Stimulated activated CD8-positive, alpha-beta memory T cell treated with anti-CD3 and anti-CD28 coated beads, Interleukin-4, amount 100 ng/mL, for 4 hours (primary cell): ENCODE results near the gene TMIGD3.
"Not testable (repeated sequence)": the region's sequence is repeated elsewhere in the genome, so short reads cannot be mapped to it uniquely, and the experiment has no call there.

Experiments
- DNase-seq, 2 donors: peaks; one replicate each; pipeline ENCODE4 v3.0.0-alpha.2; 2020; ENCODE audit warnings: low read depth in 2 of 2, low spot score in 1 of 2

Gene TMIGD3

DNA sequence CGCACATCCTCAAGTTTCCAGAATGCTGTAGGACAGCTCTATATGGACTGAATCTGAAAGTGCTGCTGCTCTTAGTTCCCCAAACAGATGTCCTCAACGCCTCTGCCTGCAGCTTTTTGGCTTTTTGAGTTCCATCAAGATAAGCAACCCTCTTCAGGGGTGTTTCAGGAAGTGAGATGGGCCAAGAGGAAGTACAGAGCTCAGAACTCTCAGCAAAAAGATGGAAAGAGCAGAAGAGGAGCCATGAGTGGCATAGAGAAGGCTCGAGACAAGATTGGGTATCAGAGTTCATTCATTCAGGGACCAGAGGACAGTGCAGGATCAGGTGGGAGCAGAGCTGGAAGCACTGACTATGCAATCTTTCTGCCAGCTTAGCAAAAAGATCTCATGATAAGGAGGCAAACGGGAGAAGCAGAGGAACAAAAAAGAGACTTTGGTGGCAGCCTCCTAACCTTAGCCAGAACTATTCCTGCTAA lies at the start of gene TMIGD3, which contains the start of gene ADORA3:
TSS of gene TMIGD3 (minus strand) at position 49 of the 476 bp plus-strand sequence. CDS start 279 bp downstream, outside the sequence.
TSS of gene ADORA3 (minus strand) at position 49 of the 476 bp plus-strand sequence. CDS start 279 bp downstream, outside the sequence.
- no peak for DNase-seq

DNA sequence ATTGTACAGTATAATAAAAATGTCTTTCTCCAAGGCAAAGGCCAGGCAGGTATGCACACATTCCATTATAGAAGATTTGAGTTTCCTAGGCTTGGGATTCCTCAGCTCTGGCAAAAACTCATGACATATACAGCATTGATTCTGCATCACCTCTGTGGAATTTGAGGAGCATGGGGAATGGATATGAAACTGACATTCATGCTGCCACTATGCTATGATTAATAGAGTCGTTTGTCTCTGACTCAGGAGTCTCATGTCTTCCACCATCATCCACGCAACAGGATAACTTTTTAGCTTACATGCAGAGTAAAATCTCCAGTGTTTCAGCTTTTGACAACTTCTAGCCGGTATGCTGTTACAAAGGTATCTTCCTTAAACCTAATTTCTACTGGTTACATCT lies 49.8 kb upstream of the TMIGD3 start:
- no peak for DNase-seq

- DNase-seq = no peak
Observed at GRCh38 chr1:111552587-111552986, 49.2 kb upstream of the TMIGD3 start.

DNA sequence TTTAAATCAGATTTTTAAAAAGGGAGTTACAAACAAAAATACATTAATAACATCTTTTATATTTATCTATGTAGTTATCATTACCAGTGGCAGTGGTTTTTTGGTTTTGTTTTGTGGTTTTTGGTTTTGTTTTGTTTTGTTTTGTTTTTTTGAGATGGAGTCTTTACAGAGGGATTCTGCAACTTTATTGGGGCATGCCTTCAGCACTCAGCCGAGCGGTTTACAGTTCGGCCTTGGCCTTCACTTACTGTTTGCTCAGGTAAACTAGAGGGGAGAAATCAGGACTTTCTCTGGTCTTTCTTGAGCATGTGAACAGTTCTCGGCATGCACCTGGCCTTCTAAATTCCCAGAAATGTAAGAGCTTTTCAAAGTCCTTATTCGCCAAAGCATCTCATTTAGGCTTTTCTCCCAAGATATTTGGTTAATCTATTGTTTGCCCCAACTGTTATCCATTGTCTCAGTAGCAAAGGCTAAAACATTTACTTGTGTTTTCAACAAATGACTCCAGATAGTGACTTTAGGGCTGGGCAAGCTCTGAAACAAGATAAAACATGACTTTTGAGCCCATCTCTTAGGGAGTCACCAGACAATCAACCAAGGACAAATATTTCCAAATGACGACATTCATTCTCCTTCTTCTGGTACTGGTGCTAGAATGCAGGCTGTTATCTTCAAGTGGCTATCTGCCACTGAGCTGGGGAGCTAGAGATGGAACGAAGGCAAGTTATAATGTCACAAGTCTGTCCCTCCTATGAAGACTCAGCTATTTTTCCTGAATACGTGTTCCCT lies 48.4 kb upstream of the TMIGD3 start:
- no peak for DNase-seq

GRCh38 chr1:111547786-111548185 lies 44.4 kb upstream of the TMIGD3 start:
- DNase-seq = not testable (repeated sequence)

DNA sequence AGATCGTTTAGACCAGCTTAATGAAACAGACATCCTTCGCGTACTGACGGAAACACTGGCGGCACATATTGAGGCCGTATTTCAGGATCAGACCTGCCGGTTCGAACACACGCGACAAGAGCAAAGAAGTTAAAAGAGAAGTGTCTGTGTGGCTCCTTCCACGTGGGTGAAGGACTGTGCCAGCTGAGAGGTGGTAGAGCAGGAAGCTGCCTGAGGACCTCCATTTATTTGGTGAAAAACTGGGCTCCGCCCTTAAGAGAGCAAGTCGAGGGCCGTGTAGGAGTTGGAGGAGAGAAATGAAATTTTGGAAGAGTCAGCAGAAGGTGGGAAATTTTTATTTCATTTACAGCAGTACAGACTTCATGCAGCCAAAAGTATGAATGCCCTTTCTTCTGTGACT lies 38.8 kb upstream of the TMIGD3 start:
- no peak for DNase-seq

DNA sequence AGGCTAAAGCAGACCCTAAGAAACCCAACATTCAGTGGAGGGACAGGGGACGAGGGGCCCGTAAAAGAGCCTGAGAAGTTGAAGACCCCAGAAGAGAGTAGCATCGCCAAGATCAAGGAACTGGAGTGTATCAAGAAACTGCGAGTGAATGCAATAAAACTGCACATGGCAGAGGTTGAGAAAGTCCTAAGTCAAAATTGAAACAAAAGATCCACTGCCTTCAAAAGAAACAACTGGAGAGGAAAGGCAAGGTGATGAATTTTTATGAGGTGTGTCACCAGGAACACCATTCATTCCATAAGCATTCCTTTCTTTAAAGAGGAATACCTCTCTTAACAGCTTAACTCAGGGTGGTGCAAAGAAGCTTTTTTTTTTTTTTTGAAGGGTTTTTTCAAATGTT lies 38.3 kb upstream of the TMIGD3 start:
- no peak for DNase-seq

GRCh38 chr1:111540928-111541327 lies 37.5 kb upstream of the TMIGD3 start:
- no peak for DNase-seq

DNA sequence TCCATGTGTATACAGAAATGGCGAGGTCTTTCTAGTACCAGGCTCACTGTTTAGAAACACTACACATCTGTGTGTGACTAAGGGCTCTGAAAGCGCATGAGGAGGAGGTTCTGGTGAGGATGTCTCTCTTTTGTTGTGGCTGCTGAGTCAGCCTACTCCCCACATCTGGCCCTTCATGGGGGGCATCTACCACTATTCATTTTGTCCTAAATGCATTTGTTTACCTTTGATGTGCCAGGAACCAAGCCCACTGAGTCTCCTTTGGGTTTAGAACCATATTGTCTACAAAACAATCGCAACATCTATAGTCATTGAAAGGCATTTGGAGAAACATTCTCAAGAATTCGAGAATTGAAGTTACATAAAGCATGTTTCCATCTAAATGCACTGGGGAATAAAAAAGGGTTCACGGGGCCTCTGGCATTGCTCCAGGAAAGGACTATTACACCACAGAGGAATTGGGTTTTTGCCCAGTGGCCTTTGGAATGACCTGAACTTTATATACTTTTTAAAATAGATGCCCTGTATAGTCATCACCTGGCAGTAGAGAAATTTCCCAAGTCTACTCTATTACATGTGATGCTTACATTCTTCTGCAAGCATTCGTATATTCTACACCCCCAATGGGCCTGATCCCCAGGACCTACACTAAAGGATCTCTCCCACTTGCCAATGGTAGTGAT lies 35.1 kb upstream of the TMIGD3 start:
- no peak for DNase-seq

DNA sequence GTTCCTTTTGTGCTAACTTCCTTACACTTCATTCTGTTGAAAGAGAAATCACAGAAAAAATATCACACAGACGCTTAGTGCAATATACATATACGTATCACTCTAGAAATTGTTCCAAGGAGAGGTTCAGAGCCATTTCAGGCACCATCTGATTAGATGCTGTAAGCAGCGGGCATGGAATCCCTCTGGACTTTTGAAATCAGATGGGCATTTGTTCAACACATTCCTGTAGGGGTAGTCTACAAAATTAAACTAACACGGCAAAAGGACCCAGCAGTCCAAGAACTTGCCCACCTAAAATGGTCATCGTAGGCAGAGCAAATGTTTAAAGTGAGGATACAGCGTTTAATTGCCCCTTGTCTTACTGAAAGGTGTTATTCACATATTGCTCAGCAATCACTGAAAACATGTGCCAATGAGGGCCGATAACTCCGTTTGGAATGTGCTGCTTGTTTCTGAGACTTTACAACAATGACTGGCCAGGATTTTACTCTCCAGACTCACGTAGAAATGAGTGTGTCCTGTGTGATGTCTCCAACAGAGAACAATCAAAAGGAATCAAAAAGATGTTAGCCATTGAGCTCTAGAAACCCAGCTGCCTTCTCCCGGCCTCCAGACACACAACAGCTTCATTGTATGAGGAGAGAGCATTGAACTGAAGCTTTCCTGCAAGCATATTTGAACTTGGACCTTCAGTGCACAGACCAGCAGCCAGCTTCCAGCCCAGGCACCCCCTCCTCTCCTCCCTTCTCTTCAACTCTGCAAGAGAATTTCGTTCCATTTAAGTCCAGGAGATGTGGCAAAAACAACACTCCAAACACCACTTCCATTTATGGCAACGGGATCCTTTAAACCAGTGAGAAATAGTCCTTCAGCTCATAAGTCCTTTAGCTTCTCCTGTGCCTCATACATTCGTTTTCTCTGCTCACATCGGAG lies 32.1 kb upstream of the TMIGD3 start:
- DNase-seq = no peak

DNA sequence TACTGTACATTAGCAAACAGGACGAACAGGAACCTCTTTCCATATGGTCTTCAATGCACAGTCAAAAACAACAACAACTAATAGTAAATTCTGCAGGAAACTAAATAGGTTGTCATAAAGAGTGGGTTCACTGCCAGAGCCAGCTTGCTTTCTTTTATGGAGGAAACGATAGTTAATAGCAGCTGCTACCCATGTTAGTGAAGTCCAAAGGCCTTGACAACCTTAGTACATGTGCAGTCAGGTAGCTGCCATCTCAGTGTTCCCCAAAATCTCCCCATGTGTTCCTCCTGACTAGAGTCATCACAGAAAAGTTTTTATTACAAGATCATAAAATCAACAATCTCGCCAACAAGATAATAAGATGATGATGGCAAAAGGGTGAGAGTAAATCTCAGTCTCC lies 16.6 kb upstream of the TMIGD3 start:
- no peak for DNase-seq

GRCh38 chr1:111517469-111518225 lies 14.2 kb upstream of the TMIGD3 start:
- no peak for DNase-seq

DNA sequence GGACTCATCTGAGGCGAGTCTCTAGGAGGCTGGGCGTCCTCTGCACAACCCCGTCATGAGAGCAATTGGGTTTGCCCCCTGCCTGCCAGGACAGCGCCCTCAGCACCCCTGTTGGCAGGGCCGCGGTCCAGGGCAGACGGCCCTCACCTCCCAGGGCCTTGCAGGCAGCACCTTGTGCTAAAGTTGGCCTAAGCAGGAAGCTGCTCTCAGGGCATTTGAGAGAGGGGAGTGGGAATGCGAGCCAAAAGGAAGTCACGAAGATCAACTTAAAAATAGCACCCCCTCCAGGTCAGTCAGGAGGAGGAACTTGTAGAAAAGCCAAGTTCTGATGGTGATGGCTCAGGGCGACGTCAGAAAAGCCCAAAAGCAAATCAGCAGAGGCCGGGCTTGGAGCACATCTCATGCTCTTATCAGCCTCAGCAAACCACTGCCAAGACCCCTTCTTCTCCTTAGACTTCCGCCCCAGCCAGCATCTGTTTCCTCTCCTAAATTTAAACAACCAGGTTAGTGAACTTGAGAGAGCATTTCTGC lies 12.6 kb upstream of the TMIGD3 start:
- DNase-seq = no peak

- DNase-seq = no peak
Observed at GRCh38 chr1:111515291-111516004, 12.0 kb upstream of the TMIGD3 start.

- DNase-seq = no peak
Observed at GRCh38 chr1:111513410-111514020, 10.1 kb upstream of the TMIGD3 start.

- DNase-seq = no peak
Observed at GRCh38 chr1:111512931-111513330, 9.5 kb upstream of the TMIGD3 start.

- DNase-seq = no peak
Observed at GRCh38 chr1:111512132-111512889, 8.9 kb upstream of the TMIGD3 start.

DNA sequence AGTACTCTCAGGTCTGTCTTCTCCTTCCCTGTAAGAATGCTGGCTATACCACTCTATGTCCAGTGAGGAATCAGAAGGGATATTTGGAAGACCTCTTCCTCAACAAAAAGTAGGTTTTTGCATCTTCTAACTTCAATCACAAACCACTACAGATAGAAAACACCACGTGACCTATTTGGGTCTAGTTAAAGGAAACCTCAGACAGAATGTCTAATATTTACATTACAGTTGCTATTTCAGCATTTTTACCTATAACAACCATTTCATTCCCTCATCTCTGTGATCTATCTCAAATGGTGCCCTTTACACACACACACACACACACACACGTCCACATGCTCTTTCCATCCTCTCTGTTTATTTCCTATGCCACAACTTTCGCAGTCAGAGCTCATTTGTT lies 7.9 kb upstream of the TMIGD3 start:
- no peak for DNase-seq
